ENCODE measurements around the gene HEBP2. TPM values are rescaled to one million over a fixed set of nuclear protein-coding genes. Genes with fewer than 3 reads are reported as not detected.

Gene HEBP2
- total RNA-seq, 1 experiment from 2014 or later: 73.1 TPM

DNA sequence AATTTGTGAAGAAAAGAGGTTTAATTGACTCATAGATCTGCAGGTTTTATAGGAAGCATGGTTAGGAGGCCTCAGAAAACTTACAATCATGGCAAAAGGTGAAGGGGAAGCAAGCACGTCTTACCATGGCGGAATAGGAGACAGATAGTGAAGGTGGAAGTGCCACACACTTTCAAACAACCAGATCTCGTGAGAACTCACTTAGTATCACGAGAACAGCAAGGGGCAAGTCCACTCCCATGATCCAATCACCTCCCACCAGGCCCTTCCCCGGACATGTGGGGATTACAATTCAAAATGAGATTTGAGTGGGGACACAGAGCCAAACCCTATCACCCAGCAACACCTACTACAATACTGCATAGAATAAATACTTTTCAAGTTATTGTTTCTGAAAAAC is 7.3 kb upstream of the HEBP2 start:
- Histone ChIP-seq H3K27me3 (replicated peaks; ENCODE audit: control insufficient read depth, insufficient read depth, low read length) (no peaks in the 10 kb centered on the region), H3K4me3 (ENCODE audit: low read depth, low read length) (no peak overlapping the region), H3K4me1 (no peaks in the 10 kb centered on the region), H3K9me3 (no peaks in the 10 kb centered on the region), H3K36me3 (ENCODE audit: control insufficient read depth, insufficient read depth, low read length) (no peaks in the 10 kb centered on the region)
- ChIA-PET POLR2A (no interaction called here), CTCF (no interaction called here)
- Mint-ChIP-seq H3K27ac (ENCODE audit: unreplicated experiment) (no peak overlapping the region), H3K4me1 (ENCODE audit: low read depth, unreplicated experiment) (no peaks in the 10 kb centered on the region), H3K27me3 (ENCODE audit: insufficient read depth, unreplicated experiment) (no peaks in the 10 kb centered on the region), H3K36me3 (ENCODE audit: insufficient read depth, unreplicated experiment) (no peaks in the 10 kb centered on the region), H3K4me3 (ENCODE audit: unreplicated experiment) (no peak overlapping the region), H3K9me3 (ENCODE audit: unreplicated experiment) (no peaks in the 10 kb centered on the region)
- TF ChIP-seq, protein P1, sequence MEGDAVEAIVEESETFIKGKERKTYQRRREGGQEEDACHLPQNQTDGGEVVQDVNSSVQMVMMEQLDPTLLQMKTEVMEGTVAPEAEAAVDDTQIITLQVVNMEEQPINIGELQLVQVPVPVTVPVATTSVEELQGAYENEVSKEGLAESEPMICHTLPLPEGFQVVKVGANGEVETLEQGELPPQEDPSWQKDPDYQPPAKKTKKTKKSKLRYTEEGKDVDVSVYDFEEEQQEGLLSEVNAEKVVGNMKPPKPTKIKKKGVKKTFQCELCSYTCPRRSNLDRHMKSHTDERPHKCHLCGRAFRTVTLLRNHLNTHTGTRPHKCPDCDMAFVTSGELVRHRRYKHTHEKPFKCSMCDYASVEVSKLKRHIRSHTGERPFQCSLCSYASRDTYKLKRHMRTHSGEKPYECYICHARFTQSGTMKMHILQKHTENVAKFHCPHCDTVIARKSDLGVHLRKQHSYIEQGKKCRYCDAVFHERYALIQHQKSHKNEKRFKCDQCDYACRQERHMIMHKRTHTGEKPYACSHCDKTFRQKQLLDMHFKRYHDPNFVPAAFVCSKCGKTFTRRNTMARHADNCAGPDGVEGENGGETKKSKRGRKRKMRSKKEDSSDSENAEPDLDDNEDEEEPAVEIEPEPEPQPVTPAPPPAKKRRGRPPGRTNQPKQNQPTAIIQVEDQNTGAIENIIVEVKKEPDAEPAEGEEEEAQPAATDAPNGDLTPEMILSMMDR (IDR thresholded peaks at IDR 0.05; ENCODE audit: insufficient read depth in 1 of 2, low read depth in 1 of 2, low read length in 1 of 2, severe bottlenecking in 1 of 2, unreplicated experiment in 1 of 2): no peak
- intact Hi-C loops (cut with micrococcal nuclease; ENCODE audit: unreplicated experiment): no loop called here
- BruUV-seq (replicated peaks): no TSS peak
- DNase-seq: no peak

DNA sequence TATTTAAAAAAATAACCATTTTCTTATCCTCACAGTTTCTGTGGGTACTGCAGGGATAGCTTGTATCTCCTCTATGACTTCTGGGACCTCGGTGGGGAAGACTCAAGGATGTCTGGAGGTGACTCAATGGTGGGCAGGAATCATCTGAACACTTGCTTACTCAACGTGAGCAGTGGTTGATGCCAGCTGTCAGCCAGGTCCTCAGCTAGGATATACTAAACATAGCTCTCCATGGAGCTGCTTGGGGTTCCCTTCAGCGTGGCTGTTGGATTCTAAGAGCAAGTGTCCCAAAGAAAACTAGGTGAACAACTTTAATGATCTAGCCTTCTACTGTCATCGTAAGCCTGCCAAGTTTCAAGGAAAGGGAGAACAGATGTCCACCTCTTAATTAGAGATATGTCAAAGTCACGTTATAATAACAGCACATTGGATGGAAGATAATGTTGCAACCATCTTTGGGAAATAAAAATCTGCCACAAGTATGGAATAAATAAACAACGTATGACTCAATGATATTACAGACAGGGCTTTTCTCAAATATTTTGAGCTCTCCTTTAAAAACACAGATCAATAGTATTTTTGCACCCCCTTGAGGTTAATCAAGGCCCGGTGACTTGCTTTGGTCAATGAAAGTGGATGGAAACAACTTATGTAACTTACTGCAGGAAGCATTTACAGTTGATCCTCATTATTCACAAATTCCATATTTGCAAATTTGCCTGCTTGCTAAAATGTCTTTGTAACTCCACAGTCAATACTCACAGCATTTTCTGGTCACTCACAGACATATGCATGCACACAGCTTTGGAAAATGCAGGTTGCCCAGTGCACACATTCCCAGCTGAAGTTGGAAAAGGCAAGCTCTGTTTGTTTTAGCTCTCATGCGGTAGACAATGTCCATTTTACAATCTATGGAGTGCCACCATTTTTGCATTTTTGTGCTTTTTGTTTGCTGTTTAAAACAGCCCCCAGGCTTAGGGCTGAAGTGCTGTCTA is 6.6 kb upstream of the HEBP2 start:
- POLR2A ChIA-PET: no interaction called here
- Mint-ChIP-seq H3K27ac (ENCODE audit: unreplicated experiment) (no peak overlapping the region), H3K4me1 (ENCODE audit: low read depth, unreplicated experiment) (no peaks in the 10 kb centered on the region), H3K36me3 (ENCODE audit: insufficient read depth, unreplicated experiment) (no peaks in the 10 kb centered on the region), H3K4me3 (ENCODE audit: unreplicated experiment) (no peak overlapping the region), H3K9me3 (ENCODE audit: unreplicated experiment) (no peaks in the 10 kb centered on the region), H3K27me3 (ENCODE audit: insufficient read depth, unreplicated experiment) (no peaks in the 10 kb centered on the region)
- Histone ChIP-seq H3K27me3 (replicated peaks; ENCODE audit: control insufficient read depth, insufficient read depth, low read length) (no peaks in the 10 kb centered on the region), H3K4me3 (ENCODE audit: low read depth, low read length) (no peak overlapping the region), H3K36me3 (ENCODE audit: control insufficient read depth, insufficient read depth, low read length) (no peaks in the 10 kb centered on the region), H3K4me1 (no peaks in the 10 kb centered on the region), H3K9me3 (no peaks in the 10 kb centered on the region)
- TF ChIP-seq, protein P1 (IDR thresholded peaks at IDR 0.05; ENCODE audit: insufficient read depth in 1 of 2, low read depth in 1 of 2, low read length in 1 of 2, severe bottlenecking in 1 of 2, unreplicated experiment in 1 of 2): no peak
- BruUV-seq (replicated peaks): no TSS peak
- DNase-seq: no peak
- CTCF ChIA-PET: interaction anchor here (1.0 kb wide), 3 partner anchors 107 to 261 kb away, joined by 3 read pairs; no protein-coding TSS in a partner anchor
- intact Hi-C loops (cut with micrococcal nuclease; ENCODE audit: unreplicated experiment): no loop called here

DNA sequence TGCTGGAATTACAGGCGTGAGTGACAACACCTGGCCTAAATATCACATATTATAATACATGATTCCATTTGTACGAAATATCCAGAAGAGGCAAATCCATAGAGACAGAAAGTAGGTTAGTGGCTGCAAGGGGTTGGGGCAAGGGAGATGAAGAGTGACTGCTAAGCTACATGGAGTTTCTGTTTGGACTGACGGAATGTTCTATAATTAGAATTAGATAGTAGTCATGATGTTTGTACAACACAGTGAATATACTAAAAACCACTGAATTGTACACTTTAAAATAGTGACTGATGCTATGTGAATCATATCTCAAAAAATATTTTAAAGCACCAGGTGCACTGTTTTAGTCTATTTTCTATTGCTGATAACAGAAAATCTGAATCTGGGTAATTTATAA is 3.7 kb upstream of the HEBP2 start:
- ChIA-PET POLR2A (no interaction called here), CTCF (no interaction called here)
- Mint-ChIP-seq H3K27me3 (ENCODE audit: insufficient read depth, unreplicated experiment) (no peaks in the 10 kb centered on the region), H3K36me3 (ENCODE audit: insufficient read depth, unreplicated experiment) (peaks cover 8% of the 10 kb centered on the region), H3K9me3 (ENCODE audit: unreplicated experiment) (no peaks in the 10 kb centered on the region), H3K27ac (ENCODE audit: unreplicated experiment) (no peak overlapping the region), H3K4me1 (ENCODE audit: low read depth, unreplicated experiment) (no peaks in the 10 kb centered on the region), H3K4me3 (ENCODE audit: unreplicated experiment) (no peak overlapping the region)
- peaks cover 6% of the 10 kb centered on the region; the same call in 1 of the 2 replicates for H3K4me1 ChIP-seq
- no peak for DNase-seq
- intact Hi-C loops (cut with micrococcal nuclease; ENCODE audit: unreplicated experiment): loop anchor here (5.0 kb wide), 1 partner anchor 393 kb away; no protein-coding TSS in a partner anchor
- no peaks in the 10 kb centered on the region for H3K36me3 ChIP-seq (ENCODE audit: control insufficient read depth, insufficient read depth, low read length)
- BruUV-seq (replicated peaks): no TSS peak
- no peaks in the 10 kb centered on the region for H3K9me3 ChIP-seq
- no peak overlapping the region for H3K4me3 ChIP-seq (ENCODE audit: low read depth, low read length)
- TF ChIP-seq, protein P1 (IDR thresholded peaks at IDR 0.05; ENCODE audit: insufficient read depth in 1 of 2, low read depth in 1 of 2, low read length in 1 of 2, severe bottlenecking in 1 of 2, unreplicated experiment in 1 of 2): no peak
- H3K27me3 ChIP-seq (replicated peaks; ENCODE audit: control insufficient read depth, insufficient read depth, low read length): no peaks in the 10 kb centered on the region

Data from Caco-2 (cell line).